ENCODE results near the gene SMAP1.

- TF ChIP-seq, protein P1, sequence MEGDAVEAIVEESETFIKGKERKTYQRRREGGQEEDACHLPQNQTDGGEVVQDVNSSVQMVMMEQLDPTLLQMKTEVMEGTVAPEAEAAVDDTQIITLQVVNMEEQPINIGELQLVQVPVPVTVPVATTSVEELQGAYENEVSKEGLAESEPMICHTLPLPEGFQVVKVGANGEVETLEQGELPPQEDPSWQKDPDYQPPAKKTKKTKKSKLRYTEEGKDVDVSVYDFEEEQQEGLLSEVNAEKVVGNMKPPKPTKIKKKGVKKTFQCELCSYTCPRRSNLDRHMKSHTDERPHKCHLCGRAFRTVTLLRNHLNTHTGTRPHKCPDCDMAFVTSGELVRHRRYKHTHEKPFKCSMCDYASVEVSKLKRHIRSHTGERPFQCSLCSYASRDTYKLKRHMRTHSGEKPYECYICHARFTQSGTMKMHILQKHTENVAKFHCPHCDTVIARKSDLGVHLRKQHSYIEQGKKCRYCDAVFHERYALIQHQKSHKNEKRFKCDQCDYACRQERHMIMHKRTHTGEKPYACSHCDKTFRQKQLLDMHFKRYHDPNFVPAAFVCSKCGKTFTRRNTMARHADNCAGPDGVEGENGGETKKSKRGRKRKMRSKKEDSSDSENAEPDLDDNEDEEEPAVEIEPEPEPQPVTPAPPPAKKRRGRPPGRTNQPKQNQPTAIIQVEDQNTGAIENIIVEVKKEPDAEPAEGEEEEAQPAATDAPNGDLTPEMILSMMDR (IDR thresholded peaks at IDR 0.05) = no peak
- TF ChIP-seq POLR2A (IDR thresholded peaks at IDR 0.05) = no peak
Measured at GRCh38 chr6:70839286-70840266, 171.9 kb downstream of the SMAP1 start.
